Loucy (cell line): Measurements from ENCODE around the gene ARHGAP32.

Experiments used
- CTCF ChIP-seq: fragments of 200-600 bp; sonication (generic); conservative IDR thresholded peaks from 2 replicates; pipeline ENCODE4 v1.5.1; 2014; ENCODE audit warnings: mild to moderate bottlenecking, antibody characterized with exemption, low read length
- EZH2phosphoT487 ChIP-seq: fragments of 200-600 bp; IDR thresholded peaks from 2 replicates; pipeline ENCODE4 v1.6.1; 2018; ENCODE audit warnings: antibody characterized with exemption, mild to moderate bottlenecking, moderate library complexity, borderline replicate concordance

- no peak for TF ChIP-seq CTCF
- TF ChIP-seq EZH2phosphoT487 = no peak
These were observed 44.7 kb upstream of the ARHGAP32 start for GRCh38 chr11:129236850-129237249.
